DOHH2 (cell line): ENCODE data around the gene EIF3J.

Source experiments
- CTCF ChIP-seq: fragments of 200-600 bp; sonication (generic); IDR thresholded peaks from one replicate; pipeline ENCODE4 v1.5.1; 2014; ENCODE audit warnings: antibody characterized with exemption, mild to moderate bottlenecking, low read depth, low read length; ENCODE audit not compliant: poor library complexity, severe bottlenecking
- EZH2phosphoT487 ChIP-seq: fragments of 200-600 bp; sonication (generic); IDR thresholded peaks from 2 replicates; pipeline ENCODE4 v1.6.1; 2017; ENCODE audit warnings: borderline replicate concordance, mild to moderate bottlenecking, antibody characterized with exemption, low read length, moderate library complexity, mixed read lengths

GRCh38 chr15:44595656-44596510 lies 58.9 kb downstream of the EIF3J start:
- TF ChIP-seq CTCF (no peak), EZH2phosphoT487 (no peak)
